ENCODE measurements around the gene SERGEF. TPM values are rescaled to one million over a fixed set of nuclear protein-coding genes. Genes with fewer than 3 reads are reported as not detected.

Gene SERGEF
- polyA plus RNA-seq, 1 of the 3 experiments (the other 2 are of a cell fraction), result 23.1 TPM

DNA sequence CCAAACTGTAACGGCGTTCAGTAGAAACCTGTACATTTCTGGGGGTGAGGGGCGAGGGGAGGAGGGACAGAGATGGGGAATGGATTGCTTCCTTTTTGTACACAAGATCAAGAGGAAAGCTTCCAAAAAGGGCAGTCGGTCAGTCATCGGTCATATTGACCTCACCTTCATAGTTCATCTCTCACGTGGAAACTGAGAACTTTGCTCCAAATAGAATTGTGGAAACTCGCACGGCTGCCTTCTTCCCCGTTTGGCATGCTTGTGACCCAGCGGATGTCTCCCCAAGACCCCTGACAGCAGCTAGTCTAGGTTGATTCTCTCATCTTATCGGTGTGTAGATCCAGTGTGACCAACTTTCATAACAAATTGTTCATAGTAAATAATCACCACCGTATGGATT lies 230.7 kb downstream of the SERGEF start:
- H3K79me2 ChIP-seq (ENCODE audit: insufficient read depth), result no peaks in the 10 kb centered on the region
- no peak for DNase-seq
- CTCF ChIA-PET, result interaction anchor here (0.9 to 1.8 kb wide), 3 partner anchors 20 to 197 kb away, joined by 3 to 4 read pairs (median 4); no protein-coding TSS in a partner anchor
- no peaks in the 10 kb centered on the region for H3F3A ChIP-seq (replicated peaks; ENCODE audit: insufficient read depth)
- TF ChIP-seq, protein P1, sequence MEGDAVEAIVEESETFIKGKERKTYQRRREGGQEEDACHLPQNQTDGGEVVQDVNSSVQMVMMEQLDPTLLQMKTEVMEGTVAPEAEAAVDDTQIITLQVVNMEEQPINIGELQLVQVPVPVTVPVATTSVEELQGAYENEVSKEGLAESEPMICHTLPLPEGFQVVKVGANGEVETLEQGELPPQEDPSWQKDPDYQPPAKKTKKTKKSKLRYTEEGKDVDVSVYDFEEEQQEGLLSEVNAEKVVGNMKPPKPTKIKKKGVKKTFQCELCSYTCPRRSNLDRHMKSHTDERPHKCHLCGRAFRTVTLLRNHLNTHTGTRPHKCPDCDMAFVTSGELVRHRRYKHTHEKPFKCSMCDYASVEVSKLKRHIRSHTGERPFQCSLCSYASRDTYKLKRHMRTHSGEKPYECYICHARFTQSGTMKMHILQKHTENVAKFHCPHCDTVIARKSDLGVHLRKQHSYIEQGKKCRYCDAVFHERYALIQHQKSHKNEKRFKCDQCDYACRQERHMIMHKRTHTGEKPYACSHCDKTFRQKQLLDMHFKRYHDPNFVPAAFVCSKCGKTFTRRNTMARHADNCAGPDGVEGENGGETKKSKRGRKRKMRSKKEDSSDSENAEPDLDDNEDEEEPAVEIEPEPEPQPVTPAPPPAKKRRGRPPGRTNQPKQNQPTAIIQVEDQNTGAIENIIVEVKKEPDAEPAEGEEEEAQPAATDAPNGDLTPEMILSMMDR (IDR thresholded peaks at IDR 0.05), result no peak
- TF ChIP-seq JUND (IDR thresholded peaks at IDR 0.05) (no peak), RXRA (IDR thresholded peaks at IDR 0.05; ENCODE audit: borderline replicate concordance, low read depth) (no peak), SMC3 (IDR thresholded peaks at IDR 0.05; ENCODE audit: low read depth, low read length) (no peak), NRF1 (IDR thresholded peaks at IDR 0.05; ENCODE audit: low read depth, low read length) (no peak), RCOR1 (IDR thresholded peaks at IDR 0.05; ENCODE audit: low read length) (no peak), MEF2A (IDR thresholded peaks at IDR 0.05; ENCODE audit: borderline replicate concordance, low read depth) (no peak), SIN3A (IDR thresholded peaks at IDR 0.05; ENCODE audit: borderline replicate concordance, low read depth, low read length) (no peak)
- TF ChIP-seq, protein P2, sequence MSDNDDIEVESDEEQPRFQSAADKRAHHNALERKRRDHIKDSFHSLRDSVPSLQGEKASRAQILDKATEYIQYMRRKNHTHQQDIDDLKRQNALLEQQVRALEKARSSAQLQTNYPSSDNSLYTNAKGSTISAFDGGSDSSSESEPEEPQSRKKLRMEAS (IDR thresholded peaks at IDR 0.05; ENCODE audit: low read depth), result no peak
- TF ChIP-seq, protein P3, sequence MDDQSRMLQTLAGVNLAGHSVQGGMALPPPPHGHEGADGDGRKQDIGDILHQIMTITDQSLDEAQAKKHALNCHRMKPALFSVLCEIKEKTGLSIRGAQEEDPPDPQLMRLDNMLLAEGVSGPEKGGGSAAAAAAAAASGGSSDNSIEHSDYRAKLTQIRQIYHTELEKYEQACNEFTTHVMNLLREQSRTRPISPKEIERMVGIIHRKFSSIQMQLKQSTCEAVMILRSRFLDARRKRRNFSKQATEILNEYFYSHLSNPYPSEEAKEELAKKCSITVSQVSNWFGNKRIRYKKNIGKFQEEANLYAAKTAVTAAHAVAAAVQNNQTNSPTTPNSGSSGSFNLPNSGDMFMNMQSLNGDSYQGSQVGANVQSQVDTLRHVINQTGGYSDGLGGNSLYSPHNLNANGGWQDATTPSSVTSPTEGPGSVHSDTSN (IDR thresholded peaks at IDR 0.05), result no peak
- H3K4me3 ChIP-seq (ENCODE audit: low read depth in 2 of 2, low read length in 1 of 2), result no peak overlapping the region
- H3K36me3 ChIP-seq (replicated peaks in 1 of 2; ENCODE audit: control insufficient read depth in 1 of 2, insufficient read depth in 2 of 2, low read length in 1 of 2), result no peaks in the 10 kb centered on the region
- POLR2A ChIA-PET, result no interaction called here
- WGBS (ENCODE audit: low lambda C conversion rate), result 84% methylated on average over 12 of the region's 12 CpGs
- H4K20me1 ChIP-seq (ENCODE audit: insufficient read depth), result no peaks in the 10 kb centered on the region
- H3K4me2 ChIP-seq, result no peak overlapping the region
- no peaks in the 10 kb centered on the region for H3K4me1 ChIP-seq (ENCODE audit: control insufficient read depth in 1 of 2, insufficient read depth in 2 of 2, low read depth in 1 of 2, low read length in 1 of 2)
- H3K9me3 ChIP-seq, result no peaks in the 10 kb centered on the region
- H3K27ac ChIP-seq (ENCODE audit: low read depth in 2 of 2, low read length in 1 of 2), result no peak overlapping the region
- H3K9ac ChIP-seq, result no peak overlapping the region
- H2AFZ ChIP-seq (ENCODE audit: low read depth), result no peak overlapping the region
- H3K9me2 ChIP-seq, result no peaks in the 10 kb centered on the region
- H3K27me3 ChIP-seq (ENCODE audit: insufficient read depth), result no peaks in the 10 kb centered on the region

DNA sequence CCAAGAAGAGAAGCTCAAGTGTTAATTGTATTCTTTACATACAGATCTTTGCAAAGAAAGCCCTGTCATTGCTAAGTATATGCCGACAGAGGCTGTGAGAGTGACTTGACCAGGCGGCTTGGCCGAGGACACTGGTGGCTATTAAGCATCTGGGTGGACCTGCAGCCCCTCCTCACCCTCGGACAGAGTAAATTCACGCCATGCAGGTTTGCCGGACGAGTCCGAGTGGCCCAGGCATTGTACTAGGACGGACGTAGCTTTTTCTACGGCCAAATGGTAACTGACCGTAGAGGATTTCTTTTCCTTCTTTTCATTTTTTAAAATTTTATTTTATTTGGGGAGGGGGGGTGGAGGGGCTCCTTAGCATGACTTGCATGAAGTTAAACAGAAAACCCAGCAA lies 231.2 kb downstream of the SERGEF start:
- Histone ChIP-seq H3K79me2 (ENCODE audit: insufficient read depth) (no peaks in the 10 kb centered on the region), H3K9ac (no peak overlapping the region)
- TF ChIP-seq YY1 (IDR thresholded peaks at IDR 0.05; ENCODE audit: low read depth) (no peak), EP300 (IDR thresholded peaks at IDR 0.05; ENCODE audit: borderline replicate concordance in 1 of 2, low read depth in 1 of 2, low read length in 1 of 2) (no peak), TEAD4 (IDR thresholded peaks at IDR 0.05; ENCODE audit: borderline replicate concordance, insufficient read depth) (no peak), RAD21 (IDR thresholded peaks at IDR 0.05; ENCODE audit: low read length) (no peak), MEF2A (IDR thresholded peaks at IDR 0.05; ENCODE audit: borderline replicate concordance, low read depth) (no peak), JUND (IDR thresholded peaks at IDR 0.05) (no peak), TCF12 (IDR thresholded peaks at IDR 0.05) (no peak), FOSL2 (IDR thresholded peaks at IDR 0.05; ENCODE audit: borderline replicate concordance, low read depth) (no peak), GABPA (IDR thresholded peaks at IDR 0.05; ENCODE audit: low read depth) (no peak), FOXJ3 (CRISPR knock-in tag; IDR thresholded peaks at IDR 0.05) (no peak), SIN3A (IDR thresholded peaks at IDR 0.05; ENCODE audit: borderline replicate concordance, low read depth, low read length) (no peak), MXI1 (IDR thresholded peaks at IDR 0.05; ENCODE audit: low read depth, low read length) (no peak), NRF1 (IDR thresholded peaks at IDR 0.05; ENCODE audit: low read depth, low read length) (no peak), CHD2 (IDR thresholded peaks at IDR 0.05; ENCODE audit: low read length, partially characterized antibody) (no peak), RFX5 (IDR thresholded peaks at IDR 0.05; ENCODE audit: low read length) (no peak), SMC3 (IDR thresholded peaks at IDR 0.05; ENCODE audit: low read depth, low read length) (no peak)
- TF ChIP-seq, protein P4, sequence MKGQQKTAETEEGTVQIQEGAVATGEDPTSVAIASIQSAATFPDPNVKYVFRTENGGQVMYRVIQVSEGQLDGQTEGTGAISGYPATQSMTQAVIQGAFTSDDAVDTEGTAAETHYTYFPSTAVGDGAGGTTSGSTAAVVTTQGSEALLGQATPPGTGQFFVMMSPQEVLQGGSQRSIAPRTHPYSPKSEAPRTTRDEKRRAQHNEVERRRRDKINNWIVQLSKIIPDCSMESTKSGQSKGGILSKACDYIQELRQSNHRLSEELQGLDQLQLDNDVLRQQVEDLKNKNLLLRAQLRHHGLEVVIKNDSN (IDR thresholded peaks at IDR 0.05; ENCODE audit: borderline replicate concordance, low read depth), result no peak
- TF ChIP-seq, protein P5, sequence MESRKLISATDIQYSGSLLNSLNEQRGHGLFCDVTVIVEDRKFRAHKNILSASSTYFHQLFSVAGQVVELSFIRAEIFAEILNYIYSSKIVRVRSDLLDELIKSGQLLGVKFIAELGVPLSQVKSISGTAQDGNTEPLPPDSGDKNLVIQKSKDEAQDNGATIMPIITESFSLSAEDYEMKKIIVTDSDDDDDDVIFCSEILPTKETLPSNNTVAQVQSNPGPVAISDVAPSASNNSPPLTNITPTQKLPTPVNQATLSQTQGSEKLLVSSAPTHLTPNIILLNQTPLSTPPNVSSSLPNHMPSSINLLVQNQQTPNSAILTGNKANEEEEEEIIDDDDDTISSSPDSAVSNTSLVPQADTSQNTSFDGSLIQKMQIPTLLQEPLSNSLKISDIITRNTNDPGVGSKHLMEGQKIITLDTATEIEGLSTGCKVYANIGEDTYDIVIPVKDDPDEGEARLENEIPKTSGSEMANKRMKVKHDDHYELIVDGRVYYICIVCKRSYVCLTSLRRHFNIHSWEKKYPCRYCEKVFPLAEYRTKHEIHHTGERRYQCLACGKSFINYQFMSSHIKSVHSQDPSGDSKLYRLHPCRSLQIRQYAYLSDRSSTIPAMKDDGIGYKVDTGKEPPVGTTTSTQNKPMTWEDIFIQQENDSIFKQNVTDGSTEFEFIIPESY (IDR thresholded peaks at IDR 0.05; ENCODE audit: borderline replicate concordance, low read depth), result no peak

More for the DNA sequence above, 231.2 kb downstream of the SERGEF start:
- Histone ChIP-seq H3K4me3 (ENCODE audit: low read depth in 2 of 2, low read length in 1 of 2) (no peak overlapping the region), H3K36me3 (replicated peaks in 1 of 2; ENCODE audit: control insufficient read depth in 1 of 2, insufficient read depth in 2 of 2, low read length in 1 of 2) (no peaks in the 10 kb centered on the region), H3K9me2 (no peaks in the 10 kb centered on the region), H3K27me3 (ENCODE audit: insufficient read depth) (no peaks in the 10 kb centered on the region), H3K4me2 (no peak overlapping the region), H3F3A (replicated peaks; ENCODE audit: insufficient read depth) (no peaks in the 10 kb centered on the region), H3K27ac (ENCODE audit: low read depth in 2 of 2, low read length in 1 of 2) (no peak overlapping the region), H4K20me1 (ENCODE audit: insufficient read depth) (no peaks in the 10 kb centered on the region), H3K4me1 (ENCODE audit: control insufficient read depth in 1 of 2, insufficient read depth in 2 of 2, low read depth in 1 of 2, low read length in 1 of 2) (no peaks in the 10 kb centered on the region), H3K9me3 (no peaks in the 10 kb centered on the region), H2AFZ (ENCODE audit: low read depth) (no peak overlapping the region)
- POLR2A ChIA-PET, result no interaction called here
- WGBS (ENCODE audit: low lambda C conversion rate), result 71% methylated on average over 12 of the region's 12 CpGs
- no peak for DNase-seq
- CTCF ChIA-PET, result interaction anchor here (0.9 to 1.8 kb wide), 2 partner anchors 20 to 125 kb away, joined by 3 to 4 read pairs; no protein-coding TSS in a partner anchor

Data from SK-N-SH (cell line).